B cell (primary cell): ENCODE data around the gene FKBP15. TPM values are rescaled to one million over a fixed set of nuclear protein-coding genes. Genes with fewer than 3 reads are reported as not detected.

Experiments used
- ATAC-seq: fragments of 200-7000 bp; cut with Tn5 transposase; one replicate; pipeline ENCODE4 v1.10.0; 2021; ENCODE audit warnings: low read depth, mild to moderate bottlenecking, moderate number of reproducible peaks, moderate library complexity
- CTCF ChIA-PET: fragments of 350-600 bp; sonication (Branson Sonifier 250); formaldehyde crosslinking; loops from one replicate; lab custom pipeline; 2021; ENCODE audit warnings: antibody characterized with exemption, inconsistent platforms; lab: Charles Lee
- POLR2A ChIA-PET: fragments of 350-600 bp; sonication (Branson Sonifier 250); formaldehyde crosslinking; loops from one replicate; lab custom pipeline; 2021; ENCODE audit warnings: antibody characterized with exemption; lab: Charles Lee
- DNase-seq: peaks from one replicate; pipeline ENCODE4 v3.0.0; 2013
- H2AFZ ChIP-seq: 2 replicates; pipeline ENCODE4 v1.6.1; 2012; ENCODE audit warnings: mild to moderate bottlenecking, low read depth, low read length; ENCODE audit not compliant: insufficient read depth, poor library complexity, severe bottlenecking
- H3K27ac ChIP-seq, 2 donors: 1 replicate in 1 of 2; 2 replicates in 1 of 2; pipeline ENCODE4 v1.5.1; 2012 to 2013; ENCODE audit warnings: low read length in 2 of 2, mild to moderate bottlenecking in 2 of 2, moderate library complexity in 1 of 2
- H3K27me3 ChIP-seq, 4 experiments: fragments of 200-600 bp in 1 of 4; sonication (generic) in 1 of 4; replicated peaks in 1 of 4; 1 replicate in 2 of 4; 2 replicates in 2 of 4; pipeline versions ENCODE4 v1.6.1 to v1.7.0; 2013 to 2016; ENCODE audit warnings: low read length in 3 of 4, mild to moderate bottlenecking in 2 of 4, mixed read lengths in 1 of 4, moderate library complexity in 1 of 4; ENCODE audit not compliant: insufficient read depth in 4 of 4, control insufficient read depth in 3 of 4; ENCODE audit errors: control extremely low read depth in 1 of 4
- H3K36me3 ChIP-seq, 2 experiments: replicated peaks in 1 of 2; 1 replicate in 1 of 2; 2 replicates in 1 of 2; pipeline versions ENCODE4 v1.6.1 to v1.7.1; 2013; ENCODE audit warnings: low read length in 1 of 2; ENCODE audit not compliant: insufficient read depth in 2 of 2, control insufficient read depth in 1 of 2; ENCODE audit errors: control extremely low read depth in 1 of 2, extremely low read depth in 1 of 2
- H3K4me1 ChIP-seq, 2 donors: fragments of 200-600 bp in 1 of 2; sonication (generic) in 1 of 2; 1 replicate in 1 of 2; 2 replicates in 1 of 2; pipeline versions ENCODE4 v1.5.1 to v1.6.1; 2013 to 2017; ENCODE audit warnings: low read length in 2 of 2; ENCODE audit not compliant: control insufficient read depth in 2 of 2, insufficient read depth in 2 of 2
- H3K4me2 ChIP-seq: replicated peaks from 2 replicates; pipeline ENCODE3; 2012; ENCODE audit warnings: mild to moderate bottlenecking, low read depth, low read length; ENCODE audit not compliant: poor library complexity, severe bottlenecking
- H3K4me3 ChIP-seq, 5 experiments: fragments of 200-600 bp in 1 of 5; sonication (generic) in 1 of 5; 1 replicate in 3 of 5; 2 replicates in 2 of 5; pipeline versions ENCODE4 v1.5.1 to v1.7.0; 2011 to 2016; ENCODE audit warnings: low read length in 4 of 5, mild to moderate bottlenecking in 4 of 5, low read depth in 2 of 5, control low read depth in 1 of 5, moderate library complexity in 1 of 5; ENCODE audit not compliant: insufficient read depth in 1 of 5; ENCODE audit errors: control extremely low read depth in 1 of 5, extremely low read depth in 1 of 5
- H3K79me2 ChIP-seq: fragments of 200-600 bp; sonication (generic); one replicate; pipeline ENCODE4 v1.6.0; 2016; ENCODE audit warnings: low read length; ENCODE audit not compliant: control insufficient read depth, insufficient read depth
- H3K9ac ChIP-seq: fragments of 200-600 bp; sonication (generic); 2 replicates; pipeline ENCODE4 v1.6.1; 2017; ENCODE audit warnings: mild to moderate bottlenecking, low read length, moderate library complexity
- H3K9me3 ChIP-seq, 3 donors: one replicate each; pipeline versions ENCODE4 v1.6.1 to v1.7.1; 2013; ENCODE audit warnings: low read length in 2 of 3; ENCODE audit not compliant: control insufficient read depth in 2 of 3, insufficient read depth in 1 of 3; ENCODE audit errors: control extremely low read depth in 1 of 3
- H4K20me1 ChIP-seq: 2 replicates; pipeline ENCODE4 v1.6.0; 2012; ENCODE audit warnings: mild to moderate bottlenecking, low read length; ENCODE audit not compliant: insufficient read depth, control insufficient read depth, poor library complexity, severe bottlenecking
- H3K27ac Mint-ChIP-seq: one replicate; pipeline ENCODE4 v1.8.0; 2021; ENCODE audit warnings: mixed read lengths
- H3K27me3 Mint-ChIP-seq: one replicate; pipeline ENCODE4 v1.8.0; 2021; ENCODE audit warnings: mixed read lengths
- H3K4me1 Mint-ChIP-seq: one replicate; pipeline ENCODE4 v1.8.0; 2021; ENCODE audit warnings: mixed read lengths
- H3K4me3 Mint-ChIP-seq: one replicate; pipeline ENCODE4 v1.8.0; 2021; ENCODE audit warnings: mixed read lengths
- H3K9me3 Mint-ChIP-seq: one replicate; pipeline ENCODE4 v1.8.0; 2022; ENCODE audit warnings: mixed read lengths; ENCODE audit not compliant: insufficient read depth
- CTCF ChIP-seq: fragments of 200-600 bp; IDR thresholded peaks from one replicate; pipeline ENCODE4 v1.8.0; 2022; ENCODE audit warnings: antibody characterized with exemption, mild to moderate bottlenecking
- EZH2 ChIP-seq: IDR thresholded peaks from 2 replicates; pipeline ENCODE4 v1.6.1; 2012; ENCODE audit warnings: borderline replicate concordance, low read depth, mild to moderate bottlenecking, moderate library complexity, low read length; ENCODE audit not compliant: insufficient read depth, poor library complexity, severe bottlenecking
- WGBS: methylation state at CpG from one replicate; pipeline ENCODE4 v1.1.5; 2013; ENCODE audit warnings: missing lambda C conversion rate; ENCODE audit not compliant: insufficient coverage; 5-methylcytosine and 5-hydroxymethylcytosine counted together
- intact Hi-C: fragments of 100-400 bp; cut with micrococcal nuclease; formaldehyde crosslinking; loops from one replicate; pipeline ENCODE4 v1.10.0; 2022
- polyA plus RNA-seq: library from polyadenylated mRNA; depleted of rRNA; stranded (reverse); fragments of >200 nt; gene quantifications from 2 replicates; pipeline ENCODE4 v1.2.3, GENCODE V29; 2012
- total RNA-seq, 2 donors: library from RNA; stranded (reverse); fragments of 120-200 nt in 1 of 2; gene quantifications; 1 replicate in 1 of 2; 2 replicates in 1 of 2; pipeline versions ENCODE4 v1.2.3 to v1.2.4, GENCODE V29; 2013 to 2022

Gene FKBP15
- total and polyA plus RNA-seq, 2 donors (not counting 1 experiment from before 2014, with no cell fraction given): 21.1 to 40.6 TPM

GRCh38 chr9:113247640-113248039, 26.6 kb upstream of the FKBP15 start:
- ATAC-seq (no peak), DNase-seq (no peak)
- H3K4me1 ChIP-seq: no peaks in the 10 kb centered on the region
- no peaks in the 10 kb centered on the region for H3K36me3 ChIP-seq
- intact Hi-C loops: no loop called here
- ChIA-PET POLR2A (no interaction called here), CTCF (no interaction called here)
- Mint-ChIP-seq H3K27me3 (no peaks in the 10 kb centered on the region), H3K27ac (no peak overlapping the region), H3K9me3 (peaks cover 3% of the 10 kb centered on the region), H3K4me1 (peaks cover 6% of the 10 kb centered on the region), H3K4me3 (no peak overlapping the region)
- H3K79me2 ChIP-seq: no peaks in the 10 kb centered on the region
- H2AFZ ChIP-seq: no peak overlapping the region
- TF ChIP-seq EZH2 (no peak), CTCF (no peak)
- H3K4me2 ChIP-seq: no peak overlapping the region
- H3K9ac ChIP-seq: no peak overlapping the region
- H3K4me3 ChIP-seq: no peak overlapping the region
- H3K27ac ChIP-seq: no peak overlapping the region
- no peaks in the 10 kb centered on the region for H4K20me1 ChIP-seq
- no peaks in the 10 kb centered on the region for H3K27me3 ChIP-seq
- peaks cover 0 to 4% (median 0%) of the 10 kb centered on the region in 3 donors for H3K9me3 ChIP-seq

DNA sequence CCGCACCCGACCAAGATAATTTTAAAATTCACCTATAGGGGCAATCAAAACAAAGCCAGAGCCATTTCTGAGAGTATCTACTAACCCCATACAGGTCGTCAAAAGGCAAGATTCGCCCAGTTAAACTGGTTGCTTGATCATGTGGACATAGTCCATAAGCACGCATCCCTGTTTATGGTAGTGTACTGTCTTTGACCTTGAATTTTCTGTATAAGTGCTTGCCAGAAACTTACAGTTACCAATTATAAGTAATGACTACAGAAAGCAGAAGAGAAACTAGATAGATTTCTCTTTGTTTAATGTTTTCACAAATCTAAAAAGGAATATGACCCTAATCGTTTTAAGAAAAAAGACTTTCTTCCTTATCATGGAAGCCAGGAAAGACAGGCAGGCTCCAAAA, 25.9 kb upstream of the FKBP15 start:
- H3K4me3 Mint-ChIP-seq: no peak overlapping the region
- peaks cover 3% of the 10 kb centered on the region for H3K9me3 Mint-ChIP-seq
- WGBS: 80% methylated on average over 1 of the region's 6 CpGs
- Histone ChIP-seq H3K9me3 (peaks cover 0 to 4% (median 0%) of the 10 kb centered on the region in 3 donors), H2AFZ (no peak overlapping the region), H3K27me3 (no peaks in the 10 kb centered on the region), H3K9ac (no peak overlapping the region), H3K4me2 (no peak overlapping the region), H3K79me2 (no peaks in the 10 kb centered on the region), H4K20me1 (no peaks in the 10 kb centered on the region), H3K36me3 (no peaks in the 10 kb centered on the region), H3K4me3 (no peak overlapping the region), H3K4me1 (no peaks in the 10 kb centered on the region), H3K27ac (no peak overlapping the region)
- no peak for ATAC-seq
- ChIA-PET CTCF (no interaction called here), POLR2A (no interaction called here)
- DNase-seq: no peak
- no peaks in the 10 kb centered on the region for H3K27me3 Mint-ChIP-seq
- peaks cover 6% of the 10 kb centered on the region for H3K4me1 Mint-ChIP-seq
- H3K27ac Mint-ChIP-seq: no peak overlapping the region
- intact Hi-C loops: no loop called here
- TF ChIP-seq CTCF: no peak
- TF ChIP-seq EZH2: no peak
